ENCODE measurements around the gene CLDN15.

Gene CLDN15

DNA sequence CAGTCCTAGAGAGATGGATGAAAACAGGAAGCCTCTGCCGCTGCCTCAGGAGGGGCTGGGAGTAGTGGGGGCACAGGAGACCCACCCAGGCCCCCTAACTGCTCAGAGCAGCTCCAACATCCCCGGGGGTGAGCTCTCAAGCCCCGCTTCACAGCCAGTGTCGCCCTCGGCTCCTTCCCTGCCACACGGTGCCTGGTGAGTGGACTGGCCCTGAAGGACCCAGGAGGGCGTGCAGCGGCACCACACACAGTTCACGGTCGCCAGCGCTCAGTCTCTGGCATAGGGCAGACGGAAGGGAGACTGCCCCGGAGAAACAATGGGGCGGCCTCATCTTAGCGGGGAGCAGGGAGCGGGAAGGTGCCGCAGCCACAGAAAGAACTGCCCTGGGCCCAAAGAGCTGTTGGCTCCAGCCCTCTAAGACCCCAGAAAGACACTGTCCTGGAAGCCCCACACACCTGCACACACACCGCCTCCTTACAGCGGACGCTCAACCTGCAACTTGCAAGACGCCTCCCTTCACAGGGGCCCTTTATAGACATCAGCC lies 1.2 kb downstream of the CLDN15 start:
- 95% methylated on average over 21 of the region's 21 CpGs for WGBS, 2 experiments
- no peaks in the 10 kb centered on the region for H3K9me3 ChIP-seq (ENCODE audit: control insufficient read depth, low read length)
- no peak overlapping the region for H3K4me3 ChIP-seq (ENCODE audit: insufficient read depth, low read depth, low read length)

DNA sequence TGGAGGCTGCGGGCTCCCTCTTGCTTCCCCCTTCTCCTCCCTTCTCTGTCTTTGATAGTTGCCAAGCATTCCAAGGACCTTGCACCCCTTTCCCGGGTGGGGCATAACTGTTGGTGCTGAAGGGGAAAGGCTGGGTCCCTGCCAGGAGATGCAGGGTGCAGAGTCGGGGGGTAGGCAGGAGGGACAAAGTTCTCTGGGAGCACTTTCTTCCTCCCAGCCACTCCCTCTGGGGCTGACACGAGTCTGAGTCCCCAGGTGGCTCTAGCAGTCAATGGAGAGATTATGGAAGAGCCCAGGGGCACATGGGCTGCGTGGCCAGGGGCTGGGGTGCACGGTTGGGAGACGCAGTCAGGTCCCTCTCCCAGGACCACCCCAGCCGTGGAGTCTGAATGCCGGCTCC lies 2.1 kb downstream of the CLDN15 start:
- Histone ChIP-seq H3K27ac (ENCODE audit: insufficient read depth, low read depth, low read length, poor library complexity, severe bottlenecking) (no peak overlapping the region), H3K9me3 (ENCODE audit: control insufficient read depth, low read length) (no peaks in the 10 kb centered on the region), H3K36me3 (ENCODE audit: control insufficient read depth, insufficient read depth, low read length) (peaks cover 4% of the 10 kb centered on the region), H3K27me3 (ENCODE audit: control insufficient read depth, insufficient read depth, low read length, poor library complexity, severe bottlenecking) (peaks cover 5% of the 10 kb centered on the region), H3K4me1 (ENCODE audit: control insufficient read depth, insufficient read depth, low read length) (peaks cover 22% of the 10 kb centered on the region), H3K4me3 (ENCODE audit: insufficient read depth, low read depth, low read length) (no peak overlapping the region)
- WGBS, 2 experiments = 84 to 88% methylated on average over 9 of the region's 9 CpGs

More for the DNA sequence above, 1.2 kb downstream of the CLDN15 start:
- peaks cover 22% of the 10 kb centered on the region for H3K4me1 ChIP-seq (ENCODE audit: control insufficient read depth, insufficient read depth, low read length)
- peaks cover 4% of the 10 kb centered on the region for H3K36me3 ChIP-seq (ENCODE audit: control insufficient read depth, insufficient read depth, low read length)
- H3K27ac ChIP-seq (ENCODE audit: insufficient read depth, low read depth, low read length, poor library complexity, severe bottlenecking) = no peak overlapping the region
- H3K27me3 ChIP-seq (ENCODE audit: control insufficient read depth, insufficient read depth, low read length, poor library complexity, severe bottlenecking) = peaks cover 5% of the 10 kb centered on the region

DNA sequence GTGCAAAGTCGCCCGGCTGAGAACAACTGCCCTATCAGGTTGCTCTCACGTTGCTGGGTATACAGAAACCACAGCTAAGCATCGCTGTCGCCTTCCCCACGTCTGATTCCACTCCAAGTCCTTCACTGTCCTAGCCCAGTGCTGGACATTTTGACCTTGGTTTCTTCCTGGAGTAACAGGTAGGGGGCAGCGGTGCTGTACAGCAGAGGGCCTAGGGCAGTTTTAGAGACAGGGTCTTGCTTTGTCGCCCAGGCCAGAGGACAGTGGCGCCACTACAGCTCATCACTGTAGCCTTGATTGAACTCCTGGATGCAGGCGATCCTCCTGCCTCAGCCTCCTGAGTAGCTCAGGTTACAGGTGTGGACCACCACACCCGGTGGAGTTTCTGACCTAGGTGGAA lies 2.6 kb downstream of the CLDN15 start:
- Histone ChIP-seq H3K4me3 (ENCODE audit: insufficient read depth, low read depth, low read length) (no peak overlapping the region), H3K4me1 (ENCODE audit: control insufficient read depth, insufficient read depth, low read length) (peaks cover 22% of the 10 kb centered on the region), H3K36me3 (ENCODE audit: control insufficient read depth, insufficient read depth, low read length) (peaks cover 4% of the 10 kb centered on the region), H3K27ac (ENCODE audit: insufficient read depth, low read depth, low read length, poor library complexity, severe bottlenecking) (no peak overlapping the region), H3K27me3 (ENCODE audit: control insufficient read depth, insufficient read depth, low read length, poor library complexity, severe bottlenecking) (peaks cover 5% of the 10 kb centered on the region), H3K9me3 (ENCODE audit: control insufficient read depth, low read length) (no peaks in the 10 kb centered on the region)
- 78 to 79% methylated on average over 11 of the region's 11 CpGs for WGBS, 2 experiments

DNA sequence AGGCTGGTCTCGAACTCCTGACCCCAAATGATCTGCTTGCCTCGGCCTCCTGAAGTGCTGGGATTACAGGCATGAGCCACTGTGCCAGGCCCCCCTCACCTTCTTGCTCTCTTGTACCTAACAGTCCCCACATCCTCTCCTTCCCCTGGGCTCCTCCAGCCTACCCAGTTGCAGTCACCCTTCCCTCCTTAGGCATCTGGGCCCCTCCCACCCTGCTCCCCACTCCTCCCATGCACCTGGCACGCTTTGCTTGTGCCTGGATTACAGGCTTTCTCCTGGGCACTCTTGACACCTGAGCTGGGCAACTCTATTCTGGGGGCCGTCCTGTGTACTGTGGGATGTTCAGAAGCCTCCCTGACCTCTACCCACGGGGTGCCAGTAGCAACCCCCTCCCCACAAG lies 3.0 kb downstream of the CLDN15 start:
- no peaks in the 10 kb centered on the region for H3K9me3 ChIP-seq (ENCODE audit: control insufficient read depth, low read length)

DNA sequence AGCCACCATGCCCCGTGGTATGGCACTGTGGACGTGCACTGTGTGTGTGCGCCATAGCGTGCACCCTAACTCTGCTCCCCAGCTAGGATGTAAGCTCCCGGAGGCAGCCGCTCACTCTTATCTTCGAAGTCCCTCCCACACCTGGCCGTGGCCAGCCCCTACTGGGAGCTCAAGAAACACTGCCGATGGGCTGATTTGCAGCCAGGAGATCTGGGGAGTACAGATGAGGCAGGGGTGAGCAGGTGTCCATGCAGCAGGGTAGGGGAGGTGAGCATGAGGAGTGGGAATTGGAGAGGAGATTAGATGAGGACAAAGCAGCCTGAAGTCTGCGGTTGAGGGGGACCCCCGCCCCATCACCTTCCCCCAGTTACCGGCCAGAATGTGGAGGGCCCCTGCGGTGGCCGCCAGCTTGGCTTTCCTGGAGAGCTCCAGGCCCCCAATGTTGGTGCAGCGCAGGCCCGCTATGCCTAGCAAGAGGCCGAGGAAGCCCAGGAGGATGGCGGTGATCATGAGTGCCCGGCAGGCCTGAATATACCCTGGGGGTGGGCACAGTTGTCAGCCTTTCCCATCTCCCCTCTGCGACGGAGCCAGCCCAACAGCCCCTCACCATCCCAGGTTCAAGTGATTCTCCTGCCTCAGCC lies 3.6 kb downstream of the CLDN15 start:
- Histone ChIP-seq H3K27ac (ENCODE audit: insufficient read depth, low read depth, low read length, poor library complexity, severe bottlenecking) (no peak overlapping the region), H3K4me1 (ENCODE audit: control insufficient read depth, insufficient read depth, low read length) (peaks cover 22% of the 10 kb centered on the region), H3K4me3 (ENCODE audit: insufficient read depth, low read depth, low read length) (no peak overlapping the region), H3K36me3 (ENCODE audit: control insufficient read depth, insufficient read depth, low read length) (peaks cover 4% of the 10 kb centered on the region), H3K27me3 (ENCODE audit: control insufficient read depth, insufficient read depth, low read length, poor library complexity, severe bottlenecking) (peaks cover 5% of the 10 kb centered on the region), H3K9me3 (ENCODE audit: control insufficient read depth, low read length) (no peaks in the 10 kb centered on the region)
- WGBS, 2 experiments = 90 to 93% methylated on average over 21 of the region's 21 CpGs

More for the DNA sequence above, 3.0 kb downstream of the CLDN15 start:
- peaks cover 22% of the 10 kb centered on the region for H3K4me1 ChIP-seq (ENCODE audit: control insufficient read depth, insufficient read depth, low read length)
- H3K27ac ChIP-seq (ENCODE audit: insufficient read depth, low read depth, low read length, poor library complexity, severe bottlenecking) = no peak overlapping the region
- H3K4me3 ChIP-seq (ENCODE audit: insufficient read depth, low read depth, low read length) = no peak overlapping the region
- 87 to 89% methylated on average over 5 of the region's 5 CpGs for WGBS, 2 experiments
- H3K36me3 ChIP-seq (ENCODE audit: control insufficient read depth, insufficient read depth, low read length) = peaks cover 4% of the 10 kb centered on the region
- peaks cover 5% of the 10 kb centered on the region for H3K27me3 ChIP-seq (ENCODE audit: control insufficient read depth, insufficient read depth, low read length, poor library complexity, severe bottlenecking)

DNA sequence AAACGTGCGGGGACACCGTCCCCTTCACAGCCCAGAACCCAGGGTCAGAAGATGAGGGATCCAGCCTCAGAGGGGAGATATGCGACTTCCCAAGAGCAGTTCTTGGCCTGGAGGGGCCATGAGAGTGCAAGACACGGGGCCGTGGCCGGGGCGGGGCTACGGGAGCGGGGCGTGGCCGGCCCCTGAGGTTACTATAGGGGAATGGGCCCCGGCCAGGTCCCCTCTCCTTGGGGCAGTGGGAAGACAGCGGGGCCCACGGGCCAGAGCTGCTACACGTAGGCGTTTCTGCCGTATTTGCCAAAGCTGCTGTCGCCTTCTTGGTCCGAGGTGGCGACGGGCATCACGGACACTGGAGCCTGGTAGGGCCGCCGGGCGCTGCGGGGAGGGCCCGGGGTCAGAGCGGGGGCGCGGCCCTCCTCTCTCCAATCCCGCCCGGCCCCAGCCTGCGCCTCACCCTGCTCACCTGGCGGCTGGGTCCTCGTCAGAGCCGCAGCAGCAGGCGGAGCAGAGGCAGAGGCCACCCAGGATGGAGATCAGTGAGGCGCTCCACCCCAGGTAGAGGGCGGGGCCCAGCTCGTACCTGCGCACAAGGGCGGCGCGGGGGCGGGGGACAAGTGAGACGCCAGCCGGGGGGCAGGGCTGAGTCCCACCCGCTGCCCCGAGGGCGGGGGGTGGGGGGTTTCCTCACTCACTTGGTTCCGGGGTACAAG lies 5.3 kb downstream of the CLDN15 start:
- H3K36me3 ChIP-seq (ENCODE audit: control insufficient read depth, insufficient read depth, low read length) = no peaks in the 10 kb centered on the region
- WGBS, 2 experiments = 4 to 5% methylated on average over 52 of the region's 52 CpGs
- H3K27ac ChIP-seq (ENCODE audit: insufficient read depth, low read depth, low read length, poor library complexity, severe bottlenecking) = no peak overlapping the region
- H3K27me3 ChIP-seq (ENCODE audit: control insufficient read depth, insufficient read depth, low read length, poor library complexity, severe bottlenecking) = peaks cover 5% of the 10 kb centered on the region
- no peaks in the 10 kb centered on the region for H3K9me3 ChIP-seq (ENCODE audit: control insufficient read depth, low read length)
- H3K4me3 ChIP-seq (ENCODE audit: insufficient read depth, low read depth, low read length) = peak overlapping the region; percentile 33
- H3K4me1 ChIP-seq (ENCODE audit: control insufficient read depth, insufficient read depth, low read length) = peaks cover 14% of the 10 kb centered on the region

DNA sequence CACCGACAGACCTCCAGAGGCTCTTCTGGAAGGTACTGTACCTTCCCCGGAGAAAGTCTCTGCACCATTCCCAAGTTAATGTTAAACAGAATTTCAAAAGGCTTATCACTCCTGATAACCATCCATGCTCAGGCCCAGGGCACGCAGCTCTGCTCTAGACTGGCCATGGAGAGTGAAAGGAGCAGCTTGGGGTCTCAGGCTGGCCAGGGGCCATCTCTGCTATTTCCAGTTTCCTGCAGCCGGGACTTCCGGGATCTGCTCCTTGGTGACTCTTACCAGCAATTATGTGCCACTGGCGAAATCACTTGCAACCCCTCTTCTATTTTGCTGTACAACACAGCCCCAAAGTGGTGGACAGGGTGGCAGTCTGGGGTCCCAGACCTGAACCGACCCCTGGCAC lies 6.0 kb downstream of the CLDN15 start:
- Histone ChIP-seq H3K27me3 (ENCODE audit: control insufficient read depth, insufficient read depth, low read length, poor library complexity, severe bottlenecking) (peaks cover 5% of the 10 kb centered on the region), H3K36me3 (ENCODE audit: control insufficient read depth, insufficient read depth, low read length) (no peaks in the 10 kb centered on the region), H3K9me3 (ENCODE audit: control insufficient read depth, low read length) (no peaks in the 10 kb centered on the region), H3K4me3 (ENCODE audit: insufficient read depth, low read depth, low read length) (no peak overlapping the region), H3K4me1 (ENCODE audit: control insufficient read depth, insufficient read depth, low read length) (peaks cover 14% of the 10 kb centered on the region), H3K27ac (ENCODE audit: insufficient read depth, low read depth, low read length, poor library complexity, severe bottlenecking) (no peak overlapping the region)
- WGBS, 2 experiments = 84 to 86% methylated on average over 7 of the region's 7 CpGs

DNA sequence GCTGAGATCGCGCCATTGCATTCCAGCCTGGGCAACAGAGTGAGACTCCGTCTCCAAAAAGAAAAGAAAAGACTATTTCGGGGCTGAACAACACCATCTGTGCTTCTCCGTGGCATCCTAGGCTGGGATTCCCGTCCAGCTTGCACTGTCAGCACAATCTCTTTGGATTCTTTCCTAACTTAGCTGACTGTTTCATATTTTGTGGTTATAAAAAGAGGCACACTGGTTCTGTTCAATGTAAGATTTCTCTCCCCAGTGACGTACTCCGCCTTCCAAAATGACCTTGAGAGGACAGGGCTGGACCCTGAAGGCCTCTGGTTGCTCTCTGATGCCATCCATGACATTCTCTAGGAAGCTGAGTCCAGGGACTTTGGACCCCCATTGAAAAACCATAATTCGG lies 10.9 kb downstream of the CLDN15 start:
- H3K36me3 ChIP-seq (ENCODE audit: control insufficient read depth, insufficient read depth, low read length) = peaks cover 7% of the 10 kb centered on the region
- no peaks in the 10 kb centered on the region for H3K27me3 ChIP-seq (ENCODE audit: control insufficient read depth, insufficient read depth, low read length, poor library complexity, severe bottlenecking)
- H3K9me3 ChIP-seq (ENCODE audit: control insufficient read depth, low read length) = no peaks in the 10 kb centered on the region
- WGBS, 2 experiments = 93% methylated on average over 9 of the region's 9 CpGs
- H3K4me1 ChIP-seq (ENCODE audit: control insufficient read depth, insufficient read depth, low read length) = peaks cover 2% of the 10 kb centered on the region
- H3K4me3 ChIP-seq (ENCODE audit: insufficient read depth, low read depth, low read length) = no peak overlapping the region
- no peak overlapping the region for H3K27ac ChIP-seq (ENCODE audit: insufficient read depth, low read depth, low read length, poor library complexity, severe bottlenecking)

DNA sequence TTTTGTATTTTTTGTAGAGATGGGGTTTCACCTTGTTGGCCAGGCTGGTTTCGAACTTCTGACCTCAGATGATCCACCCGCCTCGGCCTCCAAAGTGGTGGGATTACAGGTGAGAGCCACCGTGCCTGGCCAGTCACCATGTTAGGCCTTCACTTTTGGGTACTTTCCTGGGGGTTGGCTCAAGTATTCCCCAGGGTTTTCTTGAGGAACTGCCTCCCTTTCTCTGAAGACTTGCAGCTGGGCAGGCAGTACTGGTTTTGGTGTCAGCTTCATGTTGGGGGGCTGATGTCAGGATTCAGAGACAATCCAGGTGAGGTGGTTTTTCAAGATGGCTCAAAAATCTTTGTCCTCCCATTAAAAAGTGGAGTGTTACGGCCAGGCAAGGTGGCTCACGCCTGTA lies 12.0 kb downstream of the CLDN15 start:
- Histone ChIP-seq H3K27ac (ENCODE audit: insufficient read depth, low read depth, low read length, poor library complexity, severe bottlenecking) (no peak overlapping the region), H3K4me1 (ENCODE audit: control insufficient read depth, insufficient read depth, low read length) (no peaks in the 10 kb centered on the region), H3K9me3 (ENCODE audit: control insufficient read depth, low read length) (no peaks in the 10 kb centered on the region), H3K4me3 (ENCODE audit: insufficient read depth, low read depth, low read length) (no peak overlapping the region), H3K27me3 (ENCODE audit: control insufficient read depth, insufficient read depth, low read length, poor library complexity, severe bottlenecking) (no peaks in the 10 kb centered on the region), H3K36me3 (ENCODE audit: control insufficient read depth, insufficient read depth, low read length) (peaks cover 7% of the 10 kb centered on the region)
- WGBS, 2 experiments = 88 to 95% methylated on average over 6 of the region's 6 CpGs

DNA sequence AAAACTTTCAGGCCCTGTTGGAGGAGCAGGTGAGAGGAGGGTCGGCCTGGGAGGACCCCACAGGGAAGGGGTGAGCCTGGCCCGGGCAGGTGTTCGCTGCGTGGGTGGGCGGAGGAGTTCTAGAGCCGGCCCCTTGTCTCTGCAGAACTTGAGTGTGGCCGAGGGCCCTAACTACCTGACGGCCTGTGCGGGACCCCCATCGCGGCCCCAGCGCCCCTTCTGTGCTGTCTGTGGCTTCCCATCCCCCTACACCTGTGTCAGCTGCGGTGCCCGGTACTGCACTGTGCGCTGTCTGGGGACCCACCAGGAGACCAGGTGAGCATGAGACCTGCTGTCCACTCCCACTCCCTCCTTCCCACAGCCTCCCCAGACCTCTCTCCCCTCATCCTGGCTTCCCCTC lies 14.1 kb downstream of the CLDN15 start:
- Histone ChIP-seq H3K9me3 (ENCODE audit: control insufficient read depth, low read length) (no peaks in the 10 kb centered on the region), H3K27ac (ENCODE audit: insufficient read depth, low read depth, low read length, poor library complexity, severe bottlenecking) (no peak overlapping the region), H3K27me3 (ENCODE audit: control insufficient read depth, insufficient read depth, low read length, poor library complexity, severe bottlenecking) (no peaks in the 10 kb centered on the region), H3K4me3 (ENCODE audit: insufficient read depth, low read depth, low read length) (no peak overlapping the region), H3K4me1 (ENCODE audit: control insufficient read depth, insufficient read depth, low read length) (peaks cover 5% of the 10 kb centered on the region), H3K36me3 (ENCODE audit: control insufficient read depth, insufficient read depth, low read length) (peaks cover 7% of the 10 kb centered on the region)
- WGBS, 2 experiments = 95 to 98% methylated on average over 15 of the region's 15 CpGs

Measured in ectodermal cell (in vitro differentiated cells).